Measurements from ENCODE around the gene RRP9. TPM values are rescaled to one million over a fixed set of nuclear protein-coding genes. Genes with fewer than 3 reads are reported as not detected.

RRP9 gene
- polyA plus RNA-seq, 1 donor from 2014 or later: 26.8 TPM

DNA sequence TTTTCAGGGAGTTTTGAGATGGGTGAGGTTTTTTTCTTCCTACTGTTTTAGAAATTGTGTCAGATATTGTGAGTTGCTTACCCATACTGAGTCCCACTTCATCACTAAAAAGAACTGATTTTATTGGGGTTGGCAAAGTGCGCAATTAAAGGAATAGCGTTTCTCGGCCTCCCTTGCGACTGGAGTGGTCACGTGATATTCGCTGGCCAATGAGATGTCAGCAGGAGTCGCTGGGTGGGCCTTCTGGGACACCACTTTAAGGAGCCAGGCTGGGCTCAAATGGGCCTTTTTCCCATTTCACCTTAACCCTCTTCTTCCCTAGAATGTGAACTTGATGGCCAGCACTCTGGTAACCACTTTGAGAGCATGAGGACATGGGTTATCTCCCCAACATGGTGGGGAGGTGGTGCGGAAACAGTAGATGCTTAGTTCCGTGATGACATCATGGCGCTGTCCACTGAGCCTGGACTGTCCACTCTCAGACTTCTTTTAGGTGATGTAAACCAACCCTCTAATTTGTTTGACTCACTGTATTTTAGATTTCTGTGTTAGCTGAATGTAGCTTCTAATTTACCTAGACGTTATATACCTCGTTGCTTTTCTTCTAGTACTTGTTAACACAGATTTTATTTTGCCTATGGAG is 53.1 kb downstream of the RRP9 start:
- H3K4me2 ChIP-seq (ENCODE audit: low read length): no peak overlapping the region
- TF ChIP-seq POLR2AphosphoS5 (IDR thresholded peaks at IDR 0.05): no peak
- TF ChIP-seq EP300 (conservative IDR thresholded peaks at IDR 0.05; ENCODE audit: poor library complexity, severe bottlenecking): no peak
- TF ChIP-seq, protein P1, sequence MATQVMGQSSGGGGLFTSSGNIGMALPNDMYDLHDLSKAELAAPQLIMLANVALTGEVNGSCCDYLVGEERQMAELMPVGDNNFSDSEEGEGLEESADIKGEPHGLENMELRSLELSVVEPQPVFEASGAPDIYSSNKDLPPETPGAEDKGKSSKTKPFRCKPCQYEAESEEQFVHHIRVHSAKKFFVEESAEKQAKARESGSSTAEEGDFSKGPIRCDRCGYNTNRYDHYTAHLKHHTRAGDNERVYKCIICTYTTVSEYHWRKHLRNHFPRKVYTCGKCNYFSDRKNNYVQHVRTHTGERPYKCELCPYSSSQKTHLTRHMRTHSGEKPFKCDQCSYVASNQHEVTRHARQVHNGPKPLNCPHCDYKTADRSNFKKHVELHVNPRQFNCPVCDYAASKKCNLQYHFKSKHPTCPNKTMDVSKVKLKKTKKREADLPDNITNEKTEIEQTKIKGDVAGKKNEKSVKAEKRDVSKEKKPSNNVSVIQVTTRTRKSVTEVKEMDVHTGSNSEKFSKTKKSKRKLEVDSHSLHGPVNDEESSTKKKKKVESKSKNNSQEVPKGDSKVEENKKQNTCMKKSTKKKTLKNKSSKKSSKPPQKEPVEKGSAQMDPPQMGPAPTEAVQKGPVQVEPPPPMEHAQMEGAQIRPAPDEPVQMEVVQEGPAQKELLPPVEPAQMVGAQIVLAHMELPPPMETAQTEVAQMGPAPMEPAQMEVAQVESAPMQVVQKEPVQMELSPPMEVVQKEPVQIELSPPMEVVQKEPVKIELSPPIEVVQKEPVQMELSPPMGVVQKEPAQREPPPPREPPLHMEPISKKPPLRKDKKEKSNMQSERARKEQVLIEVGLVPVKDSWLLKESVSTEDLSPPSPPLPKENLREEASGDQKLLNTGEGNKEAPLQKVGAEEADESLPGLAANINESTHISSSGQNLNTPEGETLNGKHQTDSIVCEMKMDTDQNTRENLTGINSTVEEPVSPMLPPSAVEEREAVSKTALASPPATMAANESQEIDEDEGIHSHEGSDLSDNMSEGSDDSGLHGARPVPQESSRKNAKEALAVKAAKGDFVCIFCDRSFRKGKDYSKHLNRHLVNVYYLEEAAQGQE (IDR thresholded peaks at IDR 0.05; ENCODE audit: borderline replicate concordance): no peak
- no peak for TF ChIP-seq SMC3 (conservative IDR thresholded peaks at IDR 0.05; ENCODE audit: poor library complexity)
- TF ChIP-seq TAF1 (IDR thresholded peaks at IDR 0.05; ENCODE audit: low read depth): no peak
- no peak for TF ChIP-seq MXI1 (conservative IDR thresholded peaks at IDR 0.05; ENCODE audit: poor library complexity, severe bottlenecking)
- TF ChIP-seq, protein P2, sequence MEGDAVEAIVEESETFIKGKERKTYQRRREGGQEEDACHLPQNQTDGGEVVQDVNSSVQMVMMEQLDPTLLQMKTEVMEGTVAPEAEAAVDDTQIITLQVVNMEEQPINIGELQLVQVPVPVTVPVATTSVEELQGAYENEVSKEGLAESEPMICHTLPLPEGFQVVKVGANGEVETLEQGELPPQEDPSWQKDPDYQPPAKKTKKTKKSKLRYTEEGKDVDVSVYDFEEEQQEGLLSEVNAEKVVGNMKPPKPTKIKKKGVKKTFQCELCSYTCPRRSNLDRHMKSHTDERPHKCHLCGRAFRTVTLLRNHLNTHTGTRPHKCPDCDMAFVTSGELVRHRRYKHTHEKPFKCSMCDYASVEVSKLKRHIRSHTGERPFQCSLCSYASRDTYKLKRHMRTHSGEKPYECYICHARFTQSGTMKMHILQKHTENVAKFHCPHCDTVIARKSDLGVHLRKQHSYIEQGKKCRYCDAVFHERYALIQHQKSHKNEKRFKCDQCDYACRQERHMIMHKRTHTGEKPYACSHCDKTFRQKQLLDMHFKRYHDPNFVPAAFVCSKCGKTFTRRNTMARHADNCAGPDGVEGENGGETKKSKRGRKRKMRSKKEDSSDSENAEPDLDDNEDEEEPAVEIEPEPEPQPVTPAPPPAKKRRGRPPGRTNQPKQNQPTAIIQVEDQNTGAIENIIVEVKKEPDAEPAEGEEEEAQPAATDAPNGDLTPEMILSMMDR (IDR thresholded peaks at IDR 0.05; ENCODE audit: poor library complexity, severe bottlenecking): no peak
- no peaks in the 10 kb centered on the region for H3K79me2 ChIP-seq (replicated peaks; ENCODE audit: insufficient read depth, low read length)
- H2AFZ ChIP-seq (ENCODE audit: low read depth, low read length): no peak overlapping the region
- no peaks in the 10 kb centered on the region for H3K9me2 ChIP-seq (ENCODE audit: insufficient read depth, low read length)
- no peaks in the 10 kb centered on the region for H4K20me1 ChIP-seq (ENCODE audit: insufficient read depth)
- no peak overlapping the region for H3K4me3 ChIP-seq (ENCODE audit: low read length)
- H3F3A ChIP-seq (ENCODE audit: insufficient read depth, low read length, poor library complexity, severe bottlenecking): no peaks in the 10 kb centered on the region
- no peak overlapping the region for H3K27ac ChIP-seq (ENCODE audit: low read length)
- H3K9ac ChIP-seq (ENCODE audit: low read length): no peak overlapping the region
- no peaks in the 10 kb centered on the region for H3K27me3 ChIP-seq (ENCODE audit: insufficient read depth, low read depth, low read length)
- no peaks in the 10 kb centered on the region for H3K36me3 ChIP-seq (ENCODE audit: insufficient read depth, low read length)
- H3K9me3 ChIP-seq (ENCODE audit: low read length): no peaks in the 10 kb centered on the region

DNA sequence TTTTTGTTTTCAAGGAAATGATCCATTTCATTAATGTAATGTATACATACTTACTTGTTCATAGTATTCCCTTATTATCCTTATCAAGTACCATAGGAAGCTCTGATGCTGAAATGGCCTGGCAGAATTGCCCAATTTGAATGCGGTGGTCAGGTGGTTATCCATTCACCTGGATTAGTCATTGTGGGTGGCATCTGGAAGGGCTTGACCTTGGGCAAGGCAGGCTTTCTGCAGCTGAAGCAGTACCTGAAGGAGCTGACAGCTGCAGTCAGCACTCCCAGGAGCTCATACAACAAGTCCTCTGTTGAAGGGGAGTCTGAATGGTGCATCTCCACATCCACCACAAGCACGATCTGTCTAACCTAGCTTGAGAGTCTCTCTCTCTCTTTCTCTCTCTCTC is 54.1 kb downstream of the RRP9 start:
- TF ChIP-seq, protein P2 (IDR thresholded peaks at IDR 0.05; ENCODE audit: poor library complexity, severe bottlenecking): no peak
- TF ChIP-seq EZH2 (IDR thresholded peaks at IDR 0.05; ENCODE audit: borderline replicate concordance, insufficient read depth, low read length, poor library complexity, severe bottlenecking) (no peak), SMC3 (conservative IDR thresholded peaks at IDR 0.05; ENCODE audit: poor library complexity) (no peak), POLR2AphosphoS5 (IDR thresholded peaks at IDR 0.05) (no peak), MXI1 (conservative IDR thresholded peaks at IDR 0.05; ENCODE audit: poor library complexity, severe bottlenecking) (no peak), RAD21 (conservative IDR thresholded peaks at IDR 0.05) (no peak), TAF1 (IDR thresholded peaks at IDR 0.05; ENCODE audit: low read depth) (no peak), EP300 (conservative IDR thresholded peaks at IDR 0.05; ENCODE audit: poor library complexity, severe bottlenecking) (no peak)
- TF ChIP-seq, protein P1 (IDR thresholded peaks at IDR 0.05; ENCODE audit: borderline replicate concordance): no peak
- no peak overlapping the region for H3K27ac ChIP-seq (ENCODE audit: low read length)
- no peak overlapping the region for H3K4me2 ChIP-seq (ENCODE audit: low read length)
- H3K9me2 ChIP-seq (ENCODE audit: insufficient read depth, low read length): no peaks in the 10 kb centered on the region
- no peaks in the 10 kb centered on the region for H4K20me1 ChIP-seq (ENCODE audit: insufficient read depth)
- no peaks in the 10 kb centered on the region for H3K27me3 ChIP-seq (ENCODE audit: insufficient read depth, low read depth, low read length)
- H3K36me3 ChIP-seq (ENCODE audit: insufficient read depth, low read length): no peaks in the 10 kb centered on the region
- no peaks in the 10 kb centered on the region for H3K9me3 ChIP-seq (ENCODE audit: low read length)
- no peaks in the 10 kb centered on the region for H3F3A ChIP-seq (ENCODE audit: insufficient read depth, low read length, poor library complexity, severe bottlenecking)
- no peak overlapping the region for H3K9ac ChIP-seq (ENCODE audit: low read length)
- H3K79me2 ChIP-seq (replicated peaks; ENCODE audit: insufficient read depth, low read length): no peaks in the 10 kb centered on the region
- H3K4me3 ChIP-seq (ENCODE audit: low read length): no peak overlapping the region
- no peak overlapping the region for H2AFZ ChIP-seq (ENCODE audit: low read depth, low read length)
